ENCODE data around the gene ECHDC3. TPM values are rescaled to one million over a fixed set of nuclear protein-coding genes. Genes with fewer than 3 reads are reported as not detected.
"Not testable (repeated sequence)": the region's sequence is repeated elsewhere in the genome, so short reads cannot be mapped to it uniquely, and the experiment has no call there.

Gene ECHDC3
- total and polyA plus RNA-seq, 10 of the 15 experiments (the other 5 are each of a cell fraction or from before 2014, with no cell fraction given) = 0.16 to 10.0 (median 6.0) TPM

DNA sequence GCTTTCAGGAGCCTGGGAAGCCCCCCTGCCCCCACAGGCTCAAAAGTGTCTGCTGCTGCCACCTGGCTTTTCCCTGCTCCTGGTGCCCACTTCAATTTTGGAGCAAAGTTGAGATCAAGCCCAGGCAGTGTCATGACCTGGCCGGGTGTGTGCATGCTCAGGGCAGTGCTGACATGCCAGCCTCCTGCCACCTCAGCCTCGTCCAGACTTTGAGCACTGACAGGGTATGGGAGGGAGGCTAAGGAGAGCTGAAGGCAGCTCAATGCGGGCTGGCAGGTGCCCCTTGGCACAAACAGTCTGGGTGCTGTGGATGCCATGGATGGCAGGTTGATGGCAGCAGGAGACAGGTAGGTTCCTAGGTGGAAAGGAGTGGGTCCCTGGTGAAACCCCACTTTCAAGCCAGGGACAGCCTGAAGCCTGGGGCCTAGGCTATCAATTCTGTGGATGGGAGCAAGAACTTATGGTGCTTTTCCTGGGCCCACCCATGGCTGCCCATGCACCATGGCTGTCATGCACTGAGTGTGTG, 12.3 kb upstream of the ECHDC3 start (continued):
- TF ChIP-seq NR2C2 (IDR thresholded peaks at IDR 0.05; ENCODE audit: borderline replicate concordance, control insufficient read depth, insufficient read length, low read depth) = no peak
- TF ChIP-seq, protein P1, sequence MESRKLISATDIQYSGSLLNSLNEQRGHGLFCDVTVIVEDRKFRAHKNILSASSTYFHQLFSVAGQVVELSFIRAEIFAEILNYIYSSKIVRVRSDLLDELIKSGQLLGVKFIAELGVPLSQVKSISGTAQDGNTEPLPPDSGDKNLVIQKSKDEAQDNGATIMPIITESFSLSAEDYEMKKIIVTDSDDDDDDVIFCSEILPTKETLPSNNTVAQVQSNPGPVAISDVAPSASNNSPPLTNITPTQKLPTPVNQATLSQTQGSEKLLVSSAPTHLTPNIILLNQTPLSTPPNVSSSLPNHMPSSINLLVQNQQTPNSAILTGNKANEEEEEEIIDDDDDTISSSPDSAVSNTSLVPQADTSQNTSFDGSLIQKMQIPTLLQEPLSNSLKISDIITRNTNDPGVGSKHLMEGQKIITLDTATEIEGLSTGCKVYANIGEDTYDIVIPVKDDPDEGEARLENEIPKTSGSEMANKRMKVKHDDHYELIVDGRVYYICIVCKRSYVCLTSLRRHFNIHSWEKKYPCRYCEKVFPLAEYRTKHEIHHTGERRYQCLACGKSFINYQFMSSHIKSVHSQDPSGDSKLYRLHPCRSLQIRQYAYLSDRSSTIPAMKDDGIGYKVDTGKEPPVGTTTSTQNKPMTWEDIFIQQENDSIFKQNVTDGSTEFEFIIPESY (IDR thresholded peaks at IDR 0.05) = no peak
- no peak for TF ChIP-seq RELA (IDR thresholded peaks at IDR 0.05; ENCODE audit: borderline replicate concordance, partially characterized antibody)
- no peak for TF ChIP-seq CEBPB (IDR thresholded peaks at IDR 0.05; ENCODE audit: borderline replicate concordance in 1 of 2, low read depth in 2 of 2, low read length in 2 of 2)
- TF ChIP-seq KLF5 (IDR thresholded peaks at IDR 0.05; ENCODE audit: partially characterized antibody) = no peak
- no peak for TF ChIP-seq CHD1 (IDR thresholded peaks at IDR 0.05; ENCODE audit: low read depth, low read length)
- no peak for TF ChIP-seq NBN (IDR thresholded peaks at IDR 0.05)
- TF ChIP-seq KAT2A (conservative IDR thresholded peaks at IDR 0.05; ENCODE audit: control insufficient read depth, low read depth, low read length) = no peak

DNA sequence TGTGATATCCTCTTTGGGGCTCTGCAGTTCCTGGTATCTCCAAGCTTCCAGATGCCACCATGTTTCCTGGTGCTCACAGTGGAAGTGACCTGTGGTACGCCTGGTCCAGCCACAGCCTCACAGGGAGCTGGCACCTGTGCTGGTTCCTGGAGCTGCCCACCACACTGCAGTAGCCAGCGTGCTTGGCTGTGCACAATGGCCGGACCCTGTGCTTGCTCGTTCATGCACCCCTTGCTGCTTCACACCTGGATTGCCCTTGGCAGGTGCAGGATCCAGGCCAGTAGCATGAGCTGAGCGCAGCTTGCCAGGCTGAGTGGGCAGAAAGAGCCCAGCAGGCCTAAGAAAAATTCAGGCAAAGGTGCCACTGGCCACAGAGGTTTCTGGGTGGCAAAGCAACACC, 11.4 kb upstream of the ECHDC3 start:
- FAIRE-seq (no peak), ATAC-seq (no peak), DNase-seq (ENCODE audit: low read depth, low spot score) (no peak)
- in situ Hi-C loops (cut with MboI) = no loop called here
- H3K27me3 ChIP-seq (replicated peaks in 1 of 2; ENCODE audit: control insufficient read depth in 2 of 2, insufficient read depth in 2 of 2, low read length in 1 of 2) = no peaks in the 10 kb centered on the region; a peak in 1 of 4 replicates
- no peak overlapping the region for H3K27ac ChIP-seq (ENCODE audit: control insufficient read depth, insufficient read depth)
- ChIA-PET CTCF (interaction anchor here (11.9 kb wide), 1 partner anchor 216 kb away, joined by 100 read pairs; no protein-coding TSS in a partner anchor), POLR2A (no interaction called here), RAD21 (ENCODE audit: unreplicated experiment) (interaction anchor here (1.2 kb wide), 1 partner anchor 216 kb away, joined by 4 read pairs; no protein-coding TSS in a partner anchor), SMC1A (ENCODE audit: uncharacterized antibody, unreplicated experiment) (interaction anchor here (3.0 kb wide), 1 partner anchor 26 kb away, joined by 11 read pairs; no protein-coding TSS in a partner anchor)
- no peak overlapping the region for H2AFZ ChIP-seq (ENCODE audit: control insufficient read depth, low read depth, low read length)
- H3K9ac ChIP-seq (ENCODE audit: control insufficient read depth, insufficient read depth, low read length) = no peak overlapping the region
- intact Hi-C loops (cut with micrococcal nuclease; ENCODE audit: unreplicated experiment) = no loop called here
- H3K4me3 ChIP-seq = no peak overlapping the region
- no peak overlapping the region for H3K4me2 ChIP-seq (ENCODE audit: control insufficient read depth, insufficient read depth)
- BruUV-seq (replicated peaks) = no TSS peak
- peaks cover 5% of the 10 kb centered on the region; the same call in 2 of the 3 replicates for H3K9me3 ChIP-seq (replicated peaks; ENCODE audit: control insufficient read depth, insufficient read depth, low read length)
- WGBS (ENCODE audit: insufficient coverage, insufficient replicate concordance, low lambda C conversion rate, missing lambda C conversion rate) = 58% methylated on average over 5 of the region's 5 CpGs
- H3K79me2 ChIP-seq (ENCODE audit: control insufficient read depth, insufficient read depth, low read length) = no peaks in the 10 kb centered on the region
- H3K36me3 ChIP-seq (ENCODE audit: control insufficient read depth in 2 of 2, insufficient read depth in 2 of 2, low read length in 1 of 2) = no peaks in the 10 kb centered on the region
- no peaks in the 10 kb centered on the region for H4K20me1 ChIP-seq (ENCODE audit: control insufficient read depth, insufficient read depth)
- H3K4me1 ChIP-seq (ENCODE audit: control insufficient read depth, insufficient read depth, low read length) = no peaks in the 10 kb centered on the region
- TF ChIP-seq KLF5 (IDR thresholded peaks at IDR 0.05; ENCODE audit: partially characterized antibody) = no peak
- TF ChIP-seq YY1 (IDR thresholded peaks at IDR 0.05; ENCODE audit: low read depth, low read length) = no peak
- TF ChIP-seq, protein P2, sequence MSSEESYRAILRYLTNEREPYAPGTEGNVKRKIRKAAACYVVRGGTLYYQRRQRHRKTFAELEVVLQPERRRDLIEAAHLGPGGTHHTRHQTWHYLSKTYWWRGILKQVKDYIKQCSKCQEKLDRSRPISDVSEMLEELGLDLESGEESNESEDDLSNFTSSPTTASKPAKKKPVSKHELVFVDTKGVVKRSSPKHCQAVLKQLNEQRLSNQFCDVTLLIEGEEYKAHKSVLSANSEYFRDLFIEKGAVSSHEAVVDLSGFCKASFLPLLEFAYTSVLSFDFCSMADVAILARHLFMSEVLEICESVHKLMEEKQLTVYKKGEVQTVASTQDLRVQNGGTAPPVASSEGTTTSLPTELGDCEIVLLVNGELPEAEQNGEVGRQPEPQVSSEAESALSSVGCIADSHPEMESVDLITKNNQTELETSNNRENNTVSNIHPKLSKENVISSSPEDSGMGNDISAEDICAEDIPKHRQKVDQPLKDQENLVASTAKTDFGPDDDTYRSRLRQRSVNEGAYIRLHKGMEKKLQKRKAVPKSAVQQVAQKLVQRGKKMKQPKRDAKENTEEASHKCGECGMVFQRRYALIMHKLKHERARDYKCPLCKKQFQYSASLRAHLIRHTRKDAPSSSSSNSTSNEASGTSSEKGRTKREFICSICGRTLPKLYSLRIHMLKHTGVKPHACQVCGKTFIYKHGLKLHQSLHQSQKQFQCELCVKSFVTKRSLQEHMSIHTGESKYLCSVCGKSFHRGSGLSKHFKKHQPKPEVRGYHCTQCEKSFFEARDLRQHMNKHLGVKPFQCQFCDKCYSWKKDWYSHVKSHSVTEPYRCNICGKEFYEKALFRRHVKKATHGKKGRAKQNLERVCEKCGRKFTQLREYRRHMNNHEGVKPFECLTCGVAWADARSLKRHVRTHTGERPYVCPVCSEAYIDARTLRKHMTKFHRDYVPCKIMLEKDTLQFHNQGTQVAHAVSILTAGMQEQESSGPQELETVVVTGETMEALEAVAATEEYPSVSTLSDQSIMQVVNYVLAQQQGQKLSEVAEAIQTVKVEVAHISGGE (CRISPR knock-in tag; IDR thresholded peaks at IDR 0.05) = no peak

DNA sequence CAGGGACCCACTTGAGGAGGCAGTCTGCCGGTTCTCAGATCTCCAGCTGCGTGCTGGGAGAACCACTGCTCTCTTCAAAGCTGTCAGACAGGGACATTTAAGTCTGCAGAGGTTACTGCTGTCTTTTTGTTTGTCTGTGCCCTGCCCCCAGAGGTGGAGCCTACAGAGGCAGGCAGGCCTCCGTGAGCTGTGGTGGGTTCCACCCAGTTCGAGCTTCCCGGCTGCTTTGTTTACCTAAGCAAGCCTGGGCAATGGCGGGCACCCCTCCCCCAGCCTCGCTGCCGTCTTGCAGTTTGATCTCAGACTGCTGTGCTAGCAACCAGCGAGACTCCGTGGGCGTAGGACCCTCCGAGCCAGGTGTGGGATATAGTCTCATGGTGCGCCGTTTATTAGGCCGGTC, 5.4 kb upstream of the ECHDC3 start:
- in situ Hi-C loops (cut with MboI); H3K27me3 ChIP-seq (replicated peaks in 1 of 2; ENCODE audit: control insufficient read depth in 2 of 2, insufficient read depth in 2 of 2, low read length in 1 of 2); H3K4me1 ChIP-seq (ENCODE audit: control insufficient read depth, insufficient read depth, low read length); H3K79me2 ChIP-seq (ENCODE audit: control insufficient read depth, insufficient read depth, low read length); H3K4me2 ChIP-seq (ENCODE audit: control insufficient read depth, insufficient read depth); POLR2A ChIA-PET; H3K36me3 ChIP-seq (ENCODE audit: control insufficient read depth in 2 of 2, insufficient read depth in 2 of 2, low read length in 1 of 2); CTCF ChIA-PET; ATAC-seq; intact Hi-C loops (cut with micrococcal nuclease; ENCODE audit: unreplicated experiment); BruUV-seq (replicated peaks); H3K4me3 ChIP-seq; H3K27ac ChIP-seq (ENCODE audit: control insufficient read depth, insufficient read depth); H4K20me1 ChIP-seq (ENCODE audit: control insufficient read depth, insufficient read depth); FAIRE-seq; H3K9ac ChIP-seq (ENCODE audit: control insufficient read depth, insufficient read depth, low read length); H3K9me3 ChIP-seq (replicated peaks; ENCODE audit: control insufficient read depth, insufficient read depth, low read length); RAD21 ChIA-PET (ENCODE audit: unreplicated experiment); SMC1A ChIA-PET (ENCODE audit: uncharacterized antibody, unreplicated experiment); H2AFZ ChIP-seq (ENCODE audit: control insufficient read depth, low read depth, low read length); DNase-seq (ENCODE audit: low read depth, low spot score): not testable (repeated sequence)
- no CpG with 5 or more reads among the region's 15 CpGs for WGBS (ENCODE audit: insufficient coverage, insufficient replicate concordance, low lambda C conversion rate, missing lambda C conversion rate)
